T-helper 1 cell treated with Interleukin-12 subunit alpha and Interleukin-12 subunit beta and Interleukin-4 antibody, amounts not matched to agents 30 μg/mL and 1 μg/mL, for 36 hours (primary cell): ENCODE data around the gene AZIN2.

Experiments used
- H3K27ac Mint-ChIP-seq: one replicate; pipeline ENCODE4 v1.8.0; 2021; ENCODE audit warnings: mild to moderate bottlenecking, mixed read lengths
- H3K27me3 Mint-ChIP-seq: one replicate; pipeline ENCODE4 v1.8.0; 2021; ENCODE audit warnings: low read depth, mixed read lengths
- H3K36me3 Mint-ChIP-seq: one replicate; pipeline ENCODE4 v1.8.0; 2021; ENCODE audit warnings: low read depth, mixed read lengths
- H3K4me1 Mint-ChIP-seq: one replicate; pipeline ENCODE4 v1.8.0; 2021; ENCODE audit warnings: low read depth, mixed read lengths
- H3K4me3 Mint-ChIP-seq: one replicate; pipeline ENCODE4 v1.8.0; 2021; ENCODE audit warnings: mild to moderate bottlenecking, moderate library complexity, mixed read lengths
- H3K9me3 Mint-ChIP-seq: one replicate; pipeline ENCODE4 v1.8.0; 2021; ENCODE audit warnings: mixed read lengths

Gene AZIN2

GRCh38 chr1:33153650-33154049, 72.7 kb downstream of the AZIN2 start:
- H3K36me3 Mint-ChIP-seq, result peaks cover 11% of the 10 kb centered on the region

GRCh38 chr1:33155877-33156538, 75.1 kb downstream of the AZIN2 start:
- no peaks in the 10 kb centered on the region for H3K27me3 Mint-ChIP-seq
- no peaks in the 10 kb centered on the region for H3K9me3 Mint-ChIP-seq
- no peak overlapping the region for H3K4me3 Mint-ChIP-seq
- H3K4me1 Mint-ChIP-seq, result peaks cover 3% of the 10 kb centered on the region
- H3K36me3 Mint-ChIP-seq, result peaks cover 13% of the 10 kb centered on the region
- no peak overlapping the region for H3K27ac Mint-ChIP-seq

More at GRCh38 chr1:33153650-33154049, 72.7 kb downstream of the AZIN2 start:
- Mint-ChIP-seq H3K9me3 (no peaks in the 10 kb centered on the region), H3K4me1 (peaks cover 3% of the 10 kb centered on the region), H3K27ac (no peak overlapping the region), H3K4me3 (no peak overlapping the region), H3K27me3 (no peaks in the 10 kb centered on the region)

- H3K27ac Mint-ChIP-seq, result no peak overlapping the region
Measured at GRCh38 chr1:33157131-33157530, 76.2 kb downstream of the AZIN2 start.

GRCh38 chr1:33158366-33158765, 77.4 kb downstream of the AZIN2 start:
- Mint-ChIP-seq H3K4me3 (no peak overlapping the region), H3K9me3 (no peaks in the 10 kb centered on the region), H3K27ac (no peak overlapping the region), H3K36me3 (peaks cover 16% of the 10 kb centered on the region), H3K4me1 (no peaks in the 10 kb centered on the region), H3K27me3 (no peaks in the 10 kb centered on the region)

More at GRCh38 chr1:33157131-33157530, 76.2 kb downstream of the AZIN2 start:
- Mint-ChIP-seq H3K4me1 (peaks cover 3% of the 10 kb centered on the region), H3K9me3 (no peaks in the 10 kb centered on the region), H3K27me3 (no peaks in the 10 kb centered on the region), H3K36me3 (peaks cover 16% of the 10 kb centered on the region), H3K4me3 (no peak overlapping the region)

- peaks cover 15% of the 10 kb centered on the region for H3K36me3 Mint-ChIP-seq
Measured at GRCh38 chr1:33159577-33159976, 78.6 kb downstream of the AZIN2 start.

GRCh38 chr1:33161061-33161681, 80.2 kb downstream of the AZIN2 start:
- Mint-ChIP-seq H3K36me3 (peaks cover 13% of the 10 kb centered on the region), H3K27ac (no peak overlapping the region)

More at GRCh38 chr1:33159577-33159976, 78.6 kb downstream of the AZIN2 start:
- Mint-ChIP-seq H3K4me3 (no peak overlapping the region), H3K27ac (no peak overlapping the region), H3K9me3 (no peaks in the 10 kb centered on the region), H3K4me1 (no peaks in the 10 kb centered on the region), H3K27me3 (no peaks in the 10 kb centered on the region)

GRCh38 chr1:33162141-33162540, 81.2 kb downstream of the AZIN2 start:
- Mint-ChIP-seq H3K4me1 (no peaks in the 10 kb centered on the region), H3K36me3 (peaks cover 10% of the 10 kb centered on the region), H3K27ac (no peak overlapping the region), H3K27me3 (no peaks in the 10 kb centered on the region), H3K9me3 (no peaks in the 10 kb centered on the region), H3K4me3 (no peak overlapping the region)

More at GRCh38 chr1:33161061-33161681, 80.2 kb downstream of the AZIN2 start:
- H3K4me1 Mint-ChIP-seq, result no peaks in the 10 kb centered on the region
- H3K9me3 Mint-ChIP-seq, result no peaks in the 10 kb centered on the region
- no peaks in the 10 kb centered on the region for H3K27me3 Mint-ChIP-seq
- H3K4me3 Mint-ChIP-seq, result no peak overlapping the region

- Mint-ChIP-seq H3K27me3 (no peaks in the 10 kb centered on the region), H3K9me3 (no peaks in the 10 kb centered on the region), H3K36me3 (peaks cover 9% of the 10 kb centered on the region), H3K27ac (no peak overlapping the region), H3K4me3 (no peak overlapping the region), H3K4me1 (no peaks in the 10 kb centered on the region)
Measured at GRCh38 chr1:33163621-33164519, 82.9 kb downstream of the AZIN2 start.

- no peaks in the 10 kb centered on the region for H3K27me3 Mint-ChIP-seq
- no peak overlapping the region for H3K4me3 Mint-ChIP-seq
- no peaks in the 10 kb centered on the region for H3K9me3 Mint-ChIP-seq
- peaks cover 9% of the 10 kb centered on the region for H3K36me3 Mint-ChIP-seq
- H3K27ac Mint-ChIP-seq, result no peak overlapping the region
- H3K4me1 Mint-ChIP-seq, result no peaks in the 10 kb centered on the region
Measured at GRCh38 chr1:33165209-33165608, 84.3 kb downstream of the AZIN2 start.

- Mint-ChIP-seq H3K4me3 (no peak overlapping the region), H3K36me3 (peaks cover 9% of the 10 kb centered on the region), H3K27ac (no peak overlapping the region), H3K4me1 (no peaks in the 10 kb centered on the region), H3K27me3 (no peaks in the 10 kb centered on the region), H3K9me3 (no peaks in the 10 kb centered on the region)
Measured at GRCh38 chr1:33165809-33166208, 84.9 kb downstream of the AZIN2 start.

GRCh38 chr1:33167650-33168447, 86.9 kb downstream of the AZIN2 start:
- Mint-ChIP-seq H3K9me3 (no peaks in the 10 kb centered on the region), H3K4me1 (peaks cover 4% of the 10 kb centered on the region), H3K4me3 (no peak overlapping the region), H3K36me3 (peaks cover 7% of the 10 kb centered on the region), H3K27me3 (no peaks in the 10 kb centered on the region), H3K27ac (no peak overlapping the region)

GRCh38 chr1:33168556-33169289, 87.8 kb downstream of the AZIN2 start:
- H3K36me3 Mint-ChIP-seq, result peaks cover 5% of the 10 kb centered on the region

GRCh38 chr1:33169290-33170055, 88.5 kb downstream of the AZIN2 start:
- H3K36me3 Mint-ChIP-seq, result peaks cover 4% of the 10 kb centered on the region
- H3K9me3 Mint-ChIP-seq, result no peaks in the 10 kb centered on the region
- no peaks in the 10 kb centered on the region for H3K27me3 Mint-ChIP-seq
- no peak overlapping the region for H3K27ac Mint-ChIP-seq
- peaks cover 4% of the 10 kb centered on the region for H3K4me1 Mint-ChIP-seq
- no peak overlapping the region for H3K4me3 Mint-ChIP-seq

More at GRCh38 chr1:33168556-33169289, 87.8 kb downstream of the AZIN2 start:
- Mint-ChIP-seq H3K4me3 (no peak overlapping the region), H3K27me3 (no peaks in the 10 kb centered on the region), H3K9me3 (no peaks in the 10 kb centered on the region), H3K27ac (no peak overlapping the region), H3K4me1 (peaks cover 4% of the 10 kb centered on the region)
